Heart left ventricle (tissue), 13 donors: ENCODE results near the gene SMARCB1.

Source experiments
- POLR2A ChIP-seq, 2 donors: fragments of 450-650 bp; IDR thresholded peaks; one replicate each; pipeline ENCODE4 v1.6.1; 2017; ENCODE audit warnings: antibody characterized with exemption in 2 of 2, mild to moderate bottlenecking in 2 of 2, moderate library complexity in 2 of 2
- TF ChIP-seq, protein P1 (sequence below), 12 donors: fragments of 200-600 bp; sonication (generic) in 4 of 12; IDR thresholded peaks; one replicate each; pipeline versions ENCODE4 v1.5.0 to v1.8.0; 2018 to 2022; ENCODE audit warnings: antibody characterized with exemption in 12 of 12, mild to moderate bottlenecking in 5 of 12
- donor health status: ischemic (EF 13 %, LVEDD 7.1; RV severe dilation, severe dysfunction).
- donor health status: DM: no; HTN: yes; CAD: no.
- donor health status: DM: no; HTN: no; CAD: no.
- donor health status: ischemic (EF 25% LVEDD 6.9; RV normal size, moderate dysfunction).
- donor health status: ischemic (EF 25% LVEDD 5.7; RV mildly dilated, moderate dysfunction).
- donor health status: ischemic (EF 35%, LVEDD 5.7; RV mildly dilated, moderate dysfunction).
- donor health status: nonischemic (EF 11% LVEDD 7.7; RV severe dilation, severe dysfunction).
- donor health status: DM: yes; HTN: yes; CAD: no.
- donor health status: PGD.
- donor health status: ischemic (EF 29% LVEDD 5.4; RV normal size, mild dysfunction).
- donor health status: nonischemic (EF 23%, LVEDD 6.1; RV moderate dilation, normal function).

DNA sequence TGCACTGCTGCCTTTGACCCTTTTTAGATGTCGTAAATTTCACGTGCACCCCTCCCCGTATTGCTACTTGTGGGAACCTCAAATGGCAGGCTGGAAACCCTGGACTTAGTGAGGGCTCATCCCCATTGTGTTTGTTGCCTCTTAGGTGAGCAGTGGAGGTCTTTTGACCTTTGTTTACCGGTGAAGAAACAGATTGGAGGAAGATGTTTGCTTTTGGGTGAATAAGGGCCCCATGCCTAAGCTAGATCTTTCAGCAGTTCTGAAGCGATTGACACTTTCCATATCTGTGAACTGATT lies 782 bp downstream of the SMARCB1 start:
- TF ChIP-seq, protein P1, sequence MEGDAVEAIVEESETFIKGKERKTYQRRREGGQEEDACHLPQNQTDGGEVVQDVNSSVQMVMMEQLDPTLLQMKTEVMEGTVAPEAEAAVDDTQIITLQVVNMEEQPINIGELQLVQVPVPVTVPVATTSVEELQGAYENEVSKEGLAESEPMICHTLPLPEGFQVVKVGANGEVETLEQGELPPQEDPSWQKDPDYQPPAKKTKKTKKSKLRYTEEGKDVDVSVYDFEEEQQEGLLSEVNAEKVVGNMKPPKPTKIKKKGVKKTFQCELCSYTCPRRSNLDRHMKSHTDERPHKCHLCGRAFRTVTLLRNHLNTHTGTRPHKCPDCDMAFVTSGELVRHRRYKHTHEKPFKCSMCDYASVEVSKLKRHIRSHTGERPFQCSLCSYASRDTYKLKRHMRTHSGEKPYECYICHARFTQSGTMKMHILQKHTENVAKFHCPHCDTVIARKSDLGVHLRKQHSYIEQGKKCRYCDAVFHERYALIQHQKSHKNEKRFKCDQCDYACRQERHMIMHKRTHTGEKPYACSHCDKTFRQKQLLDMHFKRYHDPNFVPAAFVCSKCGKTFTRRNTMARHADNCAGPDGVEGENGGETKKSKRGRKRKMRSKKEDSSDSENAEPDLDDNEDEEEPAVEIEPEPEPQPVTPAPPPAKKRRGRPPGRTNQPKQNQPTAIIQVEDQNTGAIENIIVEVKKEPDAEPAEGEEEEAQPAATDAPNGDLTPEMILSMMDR (IDR thresholded peaks at IDR 0.05) = no peak
- no peak for TF ChIP-seq POLR2A (IDR thresholded peaks at IDR 0.05)
